HG02571 (cell line): ENCODE data around the gene TMEM63A.
"Not testable (repeated sequence)": the region's sequence is repeated elsewhere in the genome, so short reads cannot be mapped to it uniquely, and the experiment has no call there.

Source experiments
- ATAC-seq: cut with Tn5 transposase; IDR thresholded peaks from one replicate; pipeline ENCODE4 v1.9.1; 2021; ENCODE audit warnings: mild to moderate bottlenecking, moderate library complexity; ENCODE audit not compliant: unreplicated experiment

Gene TMEM63A

GRCh38 chr1:225806736-225807135, 75.4 kb downstream of the TMEM63A start:
- not testable (repeated sequence) for ATAC-seq

- ATAC-seq, result no peak
These were observed 75.9 kb downstream of the TMEM63A start for GRCh38 chr1:225806249-225806648.

- not testable (repeated sequence) for ATAC-seq
These were observed 81.0 kb downstream of the TMEM63A start for GRCh38 chr1:225801146-225801545.

DNA sequence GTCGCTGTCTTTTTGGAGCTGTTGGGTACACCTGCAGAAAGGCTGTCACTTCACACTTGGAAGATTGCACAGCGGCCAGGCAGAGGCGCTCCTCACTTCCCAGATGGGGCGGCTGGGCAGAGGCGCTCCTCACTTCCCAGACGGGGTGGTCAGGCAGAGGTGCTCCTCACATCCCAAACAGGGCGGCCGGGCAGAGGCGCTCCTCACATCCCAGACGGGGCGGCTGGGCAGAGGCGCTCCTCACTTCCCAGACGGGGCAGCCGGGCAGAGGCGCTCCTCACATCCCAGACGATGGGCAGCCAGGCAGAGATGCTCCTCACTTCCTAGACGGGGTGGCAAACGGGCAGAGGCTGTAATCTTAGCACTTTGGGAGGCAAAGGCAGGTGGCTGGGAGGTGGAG, 86.1 kb downstream of the TMEM63A start:
- not testable (repeated sequence) for ATAC-seq
